ENCODE data around the gene STK10.

DNA sequence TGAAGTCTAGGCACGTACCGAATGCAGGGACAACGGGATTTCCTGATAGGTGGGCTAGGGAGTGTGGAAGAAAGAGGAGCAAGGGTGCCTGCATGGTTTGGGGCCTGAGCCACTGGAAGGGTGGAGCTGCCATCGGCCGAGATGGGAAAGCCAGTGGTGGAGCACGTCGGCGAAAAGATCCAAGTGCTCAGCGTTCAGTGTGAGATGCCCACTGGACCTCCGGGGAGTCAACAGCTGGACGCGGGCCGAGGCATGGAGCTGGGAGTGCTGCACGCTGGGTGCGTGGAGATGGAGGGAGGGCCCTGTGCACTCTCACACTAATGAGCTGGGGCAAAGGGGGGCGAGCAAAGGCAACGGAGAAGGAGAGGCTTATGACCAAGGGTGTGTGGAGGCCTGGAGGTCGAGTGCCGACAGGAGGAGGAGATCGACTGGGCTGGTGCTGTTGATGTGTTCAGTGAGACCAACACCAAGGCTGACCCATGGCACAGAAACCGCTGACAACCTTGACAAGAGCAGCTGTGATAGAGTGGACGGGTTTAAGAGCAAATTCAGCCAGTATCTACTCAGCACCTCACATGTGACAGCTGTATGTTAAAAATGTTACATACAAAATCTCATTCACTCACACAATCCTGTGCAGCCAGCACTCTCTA, 85.7 kb downstream of the STK10 start:
- TF ChIP-seq GLIS3 (CRISPR knock-in tag; IDR thresholded peaks at IDR 0.05): no peak
- TF ChIP-seq, protein P1, sequence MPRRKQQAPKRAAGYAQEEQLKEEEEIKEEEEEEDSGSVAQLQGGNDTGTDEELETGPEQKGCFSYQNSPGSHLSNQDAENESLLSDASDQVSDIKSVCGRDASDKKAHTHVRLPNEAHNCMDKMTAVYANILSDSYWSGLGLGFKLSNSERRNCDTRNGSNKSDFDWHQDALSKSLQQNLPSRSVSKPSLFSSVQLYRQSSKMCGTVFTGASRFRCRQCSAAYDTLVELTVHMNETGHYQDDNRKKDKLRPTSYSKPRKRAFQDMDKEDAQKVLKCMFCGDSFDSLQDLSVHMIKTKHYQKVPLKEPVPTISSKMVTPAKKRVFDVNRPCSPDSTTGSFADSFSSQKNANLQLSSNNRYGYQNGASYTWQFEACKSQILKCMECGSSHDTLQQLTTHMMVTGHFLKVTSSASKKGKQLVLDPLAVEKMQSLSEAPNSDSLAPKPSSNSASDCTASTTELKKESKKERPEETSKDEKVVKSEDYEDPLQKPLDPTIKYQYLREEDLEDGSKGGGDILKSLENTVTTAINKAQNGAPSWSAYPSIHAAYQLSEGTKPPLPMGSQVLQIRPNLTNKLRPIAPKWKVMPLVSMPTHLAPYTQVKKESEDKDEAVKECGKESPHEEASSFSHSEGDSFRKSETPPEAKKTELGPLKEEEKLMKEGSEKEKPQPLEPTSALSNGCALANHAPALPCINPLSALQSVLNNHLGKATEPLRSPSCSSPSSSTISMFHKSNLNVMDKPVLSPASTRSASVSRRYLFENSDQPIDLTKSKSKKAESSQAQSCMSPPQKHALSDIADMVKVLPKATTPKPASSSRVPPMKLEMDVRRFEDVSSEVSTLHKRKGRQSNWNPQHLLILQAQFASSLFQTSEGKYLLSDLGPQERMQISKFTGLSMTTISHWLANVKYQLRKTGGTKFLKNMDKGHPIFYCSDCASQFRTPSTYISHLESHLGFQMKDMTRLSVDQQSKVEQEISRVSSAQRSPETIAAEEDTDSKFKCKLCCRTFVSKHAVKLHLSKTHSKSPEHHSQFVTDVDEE (CRISPR knock-in tag; IDR thresholded peaks at IDR 0.05): no peak
- TF ChIP-seq ZFP3 (CRISPR knock-in tag; IDR thresholded peaks at IDR 0.05): no peak
- TF ChIP-seq ARNTL (CRISPR knock-in tag; IDR thresholded peaks at IDR 0.05; ENCODE audit: borderline replicate concordance, low read depth): no peak
- TF ChIP-seq, protein P2, sequence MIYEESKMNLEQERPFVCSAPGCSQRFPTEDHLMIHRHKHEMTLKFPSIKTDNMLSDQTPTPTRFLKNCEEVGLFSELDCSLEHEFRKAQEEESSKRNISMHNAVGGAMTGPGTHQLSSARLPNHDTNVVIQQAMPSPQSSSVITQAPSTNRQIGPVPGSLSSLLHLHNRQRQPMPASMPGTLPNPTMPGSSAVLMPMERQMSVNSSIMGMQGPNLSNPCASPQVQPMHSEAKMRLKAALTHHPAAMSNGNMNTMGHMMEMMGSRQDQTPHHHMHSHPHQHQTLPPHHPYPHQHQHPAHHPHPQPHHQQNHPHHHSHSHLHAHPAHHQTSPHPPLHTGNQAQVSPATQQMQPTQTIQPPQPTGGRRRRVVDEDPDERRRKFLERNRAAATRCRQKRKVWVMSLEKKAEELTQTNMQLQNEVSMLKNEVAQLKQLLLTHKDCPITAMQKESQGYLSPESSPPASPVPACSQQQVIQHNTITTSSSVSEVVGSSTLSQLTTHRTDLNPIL (CRISPR knock-in tag; IDR thresholded peaks at IDR 0.05; ENCODE audit: low read depth): no peak
